HT-29 (cell line): ENCODE results near the gene SCUBE2. TPM values are rescaled to one million over a fixed set of nuclear protein-coding genes. Genes with fewer than 3 reads are reported as not detected.
A peak's percentile ranks its signal among the peaks of the same experiment; 100 is the strongest.
"Not testable (repeated sequence)": the region's sequence is repeated elsewhere in the genome, so short reads cannot be mapped to it uniquely, and the experiment has no call there.

Experiments used
- DNase-seq: peaks from one replicate; pipeline ENCODE4 v3.0.0-alpha.2; 2015; ENCODE audit warnings: low spot score
- total RNA-seq: library from RNA; depleted of rRNA; stranded (reverse); fragments of >200 nt; shearing (Covaris generic); gene quantifications from 2 replicates; pipeline ENCODE4 v1.2.3, GENCODE V29; 2014

The SCUBE2 gene
- total RNA-seq, 1 experiment from 2014 or later: not detected

DNA sequence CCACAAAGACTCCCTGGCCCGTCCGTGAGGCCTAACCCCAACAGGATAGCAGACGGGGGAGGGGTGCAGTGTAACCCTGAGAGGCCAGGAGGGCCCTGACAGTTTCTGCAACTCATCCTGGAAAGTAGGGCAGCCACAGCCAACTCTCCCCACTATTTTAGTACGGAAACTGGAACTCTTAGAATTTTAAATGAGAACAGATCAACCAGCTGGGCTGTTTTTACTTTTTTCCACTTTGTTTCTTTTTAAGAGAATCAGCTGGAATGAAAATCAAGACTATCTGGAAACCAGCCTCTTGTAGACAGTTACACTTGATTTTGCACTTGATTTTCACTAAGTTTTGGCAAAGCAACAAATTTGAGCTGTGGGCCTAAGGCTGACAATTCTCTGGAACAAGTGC is 44.9 kb downstream of the SCUBE2 start:
- DNase-seq: no peak

DNA sequence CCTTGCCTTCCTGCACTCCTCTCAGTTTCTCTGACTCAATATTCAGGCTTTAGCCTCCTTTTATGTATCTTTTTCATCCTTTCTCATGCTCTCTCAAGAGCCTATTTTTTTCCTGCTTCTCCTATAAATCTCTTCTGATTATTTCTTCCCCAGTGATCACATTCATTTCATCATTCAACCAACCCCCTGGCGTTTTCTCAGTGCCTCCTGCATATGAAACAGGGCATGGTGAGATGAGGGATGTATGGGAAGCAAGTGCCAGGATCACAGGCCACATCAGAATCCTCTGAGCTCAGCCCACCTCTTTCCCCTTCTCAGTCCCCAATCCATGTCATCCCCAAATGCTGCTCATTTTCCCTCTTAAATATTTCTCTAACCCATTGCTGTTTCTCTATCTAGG is 48.9 kb downstream of the SCUBE2 start:
- DNase-seq: no peak

DNA sequence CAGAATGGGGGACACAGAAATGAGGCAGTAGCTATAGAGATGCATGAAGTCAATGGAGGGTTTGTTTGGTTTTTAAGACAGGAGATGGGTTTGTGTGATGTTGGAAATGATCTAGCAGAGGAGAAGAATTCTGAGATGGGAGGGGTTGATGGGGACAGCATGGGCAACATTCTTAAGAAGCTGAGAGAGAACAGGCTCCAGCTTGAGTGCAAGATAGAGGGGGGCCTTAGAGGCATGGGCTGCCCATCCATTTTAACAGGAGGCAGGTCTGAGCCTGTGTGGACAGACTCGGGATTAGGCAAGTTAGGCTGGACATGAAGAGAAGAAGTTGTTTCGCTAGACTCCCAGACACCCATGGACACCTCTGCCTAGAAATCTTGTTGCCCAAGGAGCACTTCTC is 49.7 kb downstream of the SCUBE2 start:
- no peak for DNase-seq

DNA sequence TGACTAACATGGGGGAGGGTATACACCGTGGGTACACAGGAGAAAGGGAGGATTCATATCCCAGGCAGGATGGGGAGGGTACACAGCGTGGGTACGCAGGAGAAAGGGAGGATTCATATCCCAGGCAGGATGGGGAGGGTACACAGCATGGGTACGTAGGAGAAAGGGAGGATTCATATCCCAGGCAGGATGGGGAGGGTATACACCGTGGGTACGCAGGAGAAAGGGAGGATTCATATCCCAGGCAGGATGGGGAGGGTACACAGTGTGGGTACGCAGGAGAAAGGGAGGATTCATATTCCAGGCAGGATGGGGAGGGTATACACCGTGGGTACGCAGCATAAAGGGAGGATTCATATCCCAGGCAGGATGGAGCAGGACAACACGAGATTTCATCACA is 51.0 kb downstream of the SCUBE2 start:
- DNase-seq: no peak

DNA sequence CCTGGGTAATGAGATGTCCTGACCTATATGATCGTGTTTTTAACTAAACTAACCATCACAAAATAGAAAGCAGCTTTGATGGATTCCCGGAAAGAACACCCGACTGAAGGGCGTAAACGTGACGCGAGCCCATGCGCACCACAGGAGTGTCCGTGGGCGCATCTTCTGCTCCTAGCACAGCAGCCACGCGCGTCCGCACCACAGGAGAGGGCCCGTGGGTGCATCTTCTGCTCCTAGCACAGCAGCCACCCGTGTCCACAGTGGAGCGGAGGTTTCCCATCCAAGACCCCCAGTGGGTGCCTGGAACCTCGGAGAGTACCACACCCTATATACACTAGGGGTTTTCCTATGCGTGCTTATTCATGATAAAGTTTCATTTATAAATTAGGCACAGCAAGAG is 51.5 kb downstream of the SCUBE2 start:
- DNase-seq: no peak

DNA sequence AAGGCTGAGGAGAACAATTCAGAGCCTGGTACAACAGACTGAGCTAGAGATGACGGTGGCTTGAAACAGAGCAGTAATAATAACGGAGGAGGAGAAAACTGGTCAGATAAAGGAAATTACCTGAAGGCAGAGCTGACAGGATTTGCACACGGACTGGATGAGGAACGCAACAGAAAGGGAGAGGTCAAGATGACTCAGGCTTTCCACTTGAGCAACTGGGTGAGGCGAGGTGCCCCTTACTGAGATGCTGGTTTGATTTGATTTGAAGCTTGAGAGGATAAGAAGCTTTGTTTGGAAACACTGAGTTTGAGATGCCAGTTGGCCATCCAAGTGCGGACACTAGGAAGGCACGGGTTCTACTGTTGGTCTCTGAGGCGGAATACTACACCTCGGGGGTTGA is 52.2 kb downstream of the SCUBE2 start:
- DNase-seq: no peak

DNA sequence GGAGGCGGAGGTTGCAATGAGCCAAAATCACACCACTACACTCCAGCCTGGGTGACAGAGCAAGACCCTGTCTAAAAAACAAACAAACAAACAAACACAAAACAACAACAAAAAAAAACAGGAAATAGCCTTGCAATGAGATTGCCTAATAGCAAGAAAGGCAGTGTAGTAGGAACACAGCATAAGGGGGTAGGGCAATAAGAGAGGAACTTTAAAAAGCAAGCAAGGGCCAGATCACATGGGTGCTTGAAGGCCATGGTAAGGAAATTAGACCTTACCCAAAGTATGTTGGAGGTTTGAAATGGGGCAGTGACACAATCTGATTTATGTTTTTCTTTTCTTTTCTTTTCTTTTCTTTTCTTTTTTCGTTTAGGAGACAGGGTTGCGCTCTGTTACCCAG is 52.9 kb downstream of the SCUBE2 start:
- no peak for DNase-seq

DNA sequence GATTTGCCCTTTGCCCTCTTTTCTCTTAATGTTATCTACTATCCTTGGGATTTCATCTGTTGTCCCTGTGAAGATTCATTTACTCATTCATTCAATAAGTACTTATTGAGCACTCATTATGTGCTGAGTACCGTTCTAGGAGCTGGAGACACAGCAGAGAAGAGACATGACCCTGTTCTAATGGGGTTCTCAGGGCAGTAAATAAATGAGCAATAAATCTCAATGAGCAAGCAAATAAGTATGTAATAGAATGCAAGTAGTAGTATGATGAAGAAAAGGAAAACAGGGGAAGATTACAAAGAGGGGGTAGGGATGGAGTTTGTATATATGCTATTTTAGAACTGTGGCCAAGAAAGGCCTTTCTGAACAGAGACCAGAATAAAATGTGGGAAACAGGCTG is 53.4 kb downstream of the SCUBE2 start:
- DNase-seq: no peak

DNA sequence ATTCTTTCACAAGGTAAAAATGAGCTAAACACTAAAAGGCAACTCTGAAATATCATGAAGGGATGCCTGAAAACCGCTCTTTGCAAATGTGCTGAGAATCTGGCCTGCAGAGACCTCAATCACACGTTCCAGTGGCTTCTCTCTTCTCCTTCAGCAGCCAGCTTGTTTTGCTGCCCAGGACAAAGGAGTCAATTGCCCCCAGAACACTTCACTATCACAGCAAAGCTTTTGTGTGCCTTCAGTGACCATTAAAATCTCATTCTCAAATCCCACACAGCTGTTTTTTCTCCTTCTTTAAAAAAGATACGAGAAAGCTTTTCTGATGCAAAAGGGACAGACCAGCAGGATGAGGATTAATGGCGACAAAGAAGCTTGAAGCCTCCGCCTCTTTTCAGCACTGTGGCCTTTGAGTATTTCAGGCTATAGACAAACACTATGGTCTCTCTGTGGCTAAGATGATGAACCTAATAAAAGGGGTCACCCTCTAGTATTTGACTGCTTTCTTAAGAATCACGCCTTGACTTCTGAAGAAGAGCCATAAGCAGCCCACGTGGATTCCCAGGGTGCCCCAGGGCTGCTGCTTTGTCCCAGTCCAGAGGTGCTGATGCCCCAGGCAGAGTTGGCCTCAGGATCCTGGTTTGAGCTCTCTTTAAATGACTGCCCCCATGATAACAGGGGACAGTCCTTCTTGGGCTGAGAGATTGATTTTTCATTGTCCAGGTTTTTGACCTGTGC is 54.2 kb downstream of the SCUBE2 start:
- no peak for DNase-seq

DNA sequence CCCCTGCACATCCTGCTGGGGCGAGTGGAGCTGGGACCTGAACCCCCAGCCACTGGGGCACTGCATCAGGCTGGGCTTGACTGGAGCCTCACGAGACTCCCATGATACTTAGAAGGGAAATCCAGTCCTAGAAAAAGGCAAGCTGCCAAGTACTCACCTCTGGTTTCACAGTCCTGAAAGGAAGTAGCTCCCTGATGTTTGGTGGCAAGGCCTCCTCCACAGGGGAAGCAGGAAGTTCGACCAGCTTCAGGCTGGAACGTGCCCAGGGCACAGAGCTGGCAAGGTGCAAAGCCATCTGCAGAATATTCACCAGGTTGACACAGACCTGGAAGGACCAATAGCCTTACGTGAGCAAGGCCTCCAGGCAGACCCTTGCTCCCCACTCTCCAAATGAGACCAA is 60.8 kb downstream of the SCUBE2 start:
- no peak for DNase-seq

DNA sequence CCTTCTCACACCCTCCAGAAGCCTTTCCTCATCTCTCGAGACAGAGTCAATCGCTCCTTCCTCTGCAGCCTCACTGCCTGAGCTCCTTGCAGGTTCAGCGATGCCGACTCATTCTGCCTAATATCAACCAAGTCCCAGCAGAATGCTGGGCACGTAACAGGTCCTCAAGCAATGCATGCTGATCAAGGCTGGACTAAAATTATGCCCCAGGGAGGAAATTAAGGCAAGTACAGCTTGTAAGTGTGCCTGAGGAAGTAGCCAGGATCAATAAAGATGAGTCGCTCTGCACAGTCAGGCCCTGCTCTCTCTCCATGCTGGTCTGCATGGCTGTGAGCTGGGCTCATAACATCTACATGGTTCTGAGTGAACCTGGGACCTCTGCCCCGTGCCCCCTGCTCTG is 62.0 kb downstream of the SCUBE2 start:
- no peak for DNase-seq

DNA sequence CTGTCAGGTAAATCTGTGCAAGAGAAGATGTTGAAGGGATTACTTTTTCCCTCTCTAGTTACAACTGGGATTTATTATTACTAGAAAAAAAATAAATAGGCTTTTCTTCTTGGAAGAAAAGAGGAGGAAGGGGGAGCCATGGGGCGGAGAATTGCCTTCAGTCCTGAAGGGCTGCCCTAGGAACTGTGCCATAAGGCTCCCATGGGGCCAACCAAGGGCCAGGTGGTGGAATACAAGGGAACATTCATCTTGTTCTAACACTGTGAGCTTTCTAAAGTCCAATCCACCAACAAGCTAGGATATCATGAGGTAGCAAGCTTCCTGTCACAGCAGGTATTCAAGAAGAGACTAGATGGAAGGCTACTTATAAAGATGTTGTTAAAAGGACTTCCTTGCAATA is 62.8 kb downstream of the SCUBE2 start:
- no peak for DNase-seq

DNA sequence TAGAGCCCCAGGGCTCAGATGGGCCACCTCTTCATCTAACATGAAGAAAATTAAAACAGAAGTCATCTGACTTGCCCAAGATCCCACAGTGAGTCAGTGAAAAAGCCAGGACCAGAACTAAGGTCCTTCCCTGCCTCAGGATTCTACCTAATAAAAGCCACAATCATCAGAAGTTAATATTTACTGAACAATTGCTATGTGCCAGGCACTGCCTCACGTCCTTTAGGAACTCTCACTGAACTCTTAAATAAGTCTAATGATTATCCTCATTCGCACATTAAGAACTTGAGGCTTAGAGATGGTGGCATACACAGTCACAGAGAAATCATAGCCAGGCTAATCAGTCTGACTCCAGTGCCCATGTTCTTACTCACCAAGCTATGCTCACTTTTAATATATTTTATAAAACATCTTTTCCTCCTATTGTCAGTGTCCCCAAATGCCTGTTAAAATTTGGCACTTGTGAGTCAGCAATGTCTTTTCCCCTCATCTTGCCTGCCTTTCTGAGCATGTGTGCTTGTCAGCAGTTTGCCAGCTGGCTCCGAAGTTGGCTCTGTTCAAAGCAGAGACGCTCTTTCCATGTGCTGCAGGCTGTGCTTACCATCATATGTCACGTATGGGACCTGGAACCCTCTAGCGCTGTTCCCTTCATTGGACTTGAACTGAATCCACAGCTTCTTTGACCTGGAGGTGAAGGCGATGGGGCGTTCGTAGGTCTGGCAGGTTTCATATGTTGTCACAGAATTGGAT is 66.1 kb downstream of the SCUBE2 start:
- no peak for DNase-seq

DNA sequence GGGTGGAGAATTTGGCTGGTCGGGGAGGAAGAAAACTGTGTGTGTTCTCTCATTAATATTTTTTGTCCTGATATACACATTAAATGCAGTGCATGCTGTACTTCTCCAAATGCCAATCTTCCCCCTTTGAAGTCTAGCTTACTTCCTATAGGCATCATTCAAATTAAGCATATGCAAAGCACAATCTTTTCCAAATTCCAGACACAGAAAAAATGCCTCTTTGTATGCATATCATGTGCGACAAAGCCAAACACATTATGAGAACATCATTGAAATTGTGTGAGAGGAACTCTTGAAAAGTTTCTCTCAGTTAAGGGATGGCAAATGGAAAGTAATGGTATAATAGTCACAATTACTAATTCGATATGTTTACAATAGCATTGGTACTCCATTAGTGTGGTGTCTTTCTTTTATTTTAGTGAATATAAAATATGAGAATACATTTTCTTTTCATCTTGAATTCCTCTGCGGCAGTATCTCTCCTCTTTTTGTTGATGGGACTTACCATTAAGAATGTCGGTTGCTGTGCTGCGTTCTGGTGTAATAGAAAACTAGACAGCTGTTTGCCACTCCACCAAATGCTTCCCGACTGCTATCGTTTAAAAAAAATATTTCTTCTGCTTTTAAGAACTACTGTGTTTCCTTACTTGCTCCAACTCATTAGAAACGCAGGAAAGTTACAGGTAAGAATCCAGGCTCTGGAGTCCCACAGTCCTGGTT is 68.3 kb downstream of the SCUBE2 start:
- DNase-seq: no peak

DNA sequence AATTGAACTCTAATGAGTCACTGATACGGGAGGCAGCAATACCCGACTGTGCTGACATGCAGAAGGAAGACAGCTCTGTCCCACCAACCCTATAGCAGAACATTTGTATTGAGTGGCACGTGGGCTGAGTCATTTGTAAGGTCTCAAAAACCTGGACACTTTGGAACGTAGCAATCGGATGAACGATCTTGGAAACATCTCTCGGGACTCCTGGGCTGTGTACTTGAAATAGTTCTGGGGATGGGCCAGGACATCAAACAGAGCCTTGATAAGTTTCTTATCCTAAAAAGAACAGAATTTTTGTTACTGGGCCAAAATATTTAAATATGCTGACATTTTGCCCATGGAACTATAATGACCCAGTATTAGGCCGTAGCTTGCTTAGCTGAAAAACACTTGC is 70.5 kb downstream of the SCUBE2 start:
- DNase-seq: no peak

DNA sequence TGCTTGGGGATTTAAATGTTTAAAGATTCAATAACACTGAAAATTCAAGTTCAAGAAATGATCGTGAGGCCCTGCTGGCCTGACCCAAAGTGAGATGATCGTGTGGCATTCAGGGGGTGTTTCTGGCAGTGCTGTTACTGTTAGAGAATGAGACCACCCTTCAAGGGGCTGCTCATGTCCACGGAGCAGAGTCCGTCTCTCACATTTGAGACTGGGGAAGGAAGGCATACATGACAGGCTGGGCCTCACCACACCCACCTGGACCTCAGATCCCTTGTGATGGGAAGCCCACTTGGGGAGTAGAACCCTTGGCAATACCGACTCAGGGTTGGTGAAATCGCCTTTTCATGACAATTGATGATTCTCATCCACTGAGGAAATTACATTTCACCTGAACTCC is 71.5 kb downstream of the SCUBE2 start:
- DNase-seq: no peak

DNA sequence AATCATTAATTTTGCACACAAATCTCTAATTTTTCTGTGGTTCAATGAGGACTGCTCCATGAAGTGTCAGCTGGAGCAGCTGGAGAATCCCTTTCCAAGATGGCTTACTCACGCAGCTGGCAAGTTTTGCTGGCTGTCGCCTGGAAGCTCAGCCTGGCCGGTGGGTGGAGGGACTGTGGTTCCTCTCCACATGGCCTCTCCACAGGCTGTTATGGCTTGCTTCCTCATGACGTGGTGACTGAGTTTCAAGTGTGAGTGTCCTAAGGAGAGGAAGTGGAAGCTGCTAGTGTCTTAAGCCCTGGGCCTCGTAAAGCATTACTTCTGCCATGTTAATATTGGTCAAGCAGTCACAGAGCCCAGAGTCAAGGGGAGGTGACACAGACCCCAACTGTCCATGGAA is 73.6 kb downstream of the SCUBE2 start:
- peak; percentile 11 for DNase-seq

DNA sequence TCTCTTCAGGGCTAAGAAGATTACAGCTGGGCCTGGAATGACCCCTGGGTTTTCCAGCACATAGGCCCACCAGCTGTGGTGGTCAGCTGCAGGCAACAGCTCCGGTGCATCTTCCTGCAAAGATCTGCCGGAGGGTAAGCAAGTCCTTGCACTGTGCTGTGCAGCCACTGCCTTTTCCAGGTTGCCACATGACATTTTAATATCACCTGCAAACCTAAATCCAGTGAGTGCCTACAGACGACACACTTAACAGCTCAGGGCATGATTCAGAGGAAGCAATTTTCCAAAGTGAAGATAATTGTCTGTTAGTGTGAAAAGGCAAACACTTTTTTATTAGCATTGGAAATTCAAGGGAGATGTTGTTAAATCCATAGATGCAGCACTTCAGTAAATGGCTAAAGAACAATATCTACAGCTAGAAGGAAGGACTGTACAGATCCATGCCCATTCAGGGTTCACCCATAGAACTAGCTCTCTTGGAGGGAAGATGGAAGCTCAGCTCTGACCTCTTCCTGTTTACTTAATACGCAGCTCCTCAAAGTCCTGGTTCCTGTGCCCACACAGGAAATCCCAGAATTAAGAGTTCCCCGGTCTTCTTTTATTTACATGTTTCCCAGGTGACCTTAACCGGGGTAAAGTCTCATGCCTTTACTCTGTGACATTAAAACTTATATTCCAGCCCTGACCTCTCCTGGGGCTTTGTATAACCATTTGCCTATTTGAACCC is 74.3 kb downstream of the SCUBE2 start:
- DNase-seq: no peak

DNA sequence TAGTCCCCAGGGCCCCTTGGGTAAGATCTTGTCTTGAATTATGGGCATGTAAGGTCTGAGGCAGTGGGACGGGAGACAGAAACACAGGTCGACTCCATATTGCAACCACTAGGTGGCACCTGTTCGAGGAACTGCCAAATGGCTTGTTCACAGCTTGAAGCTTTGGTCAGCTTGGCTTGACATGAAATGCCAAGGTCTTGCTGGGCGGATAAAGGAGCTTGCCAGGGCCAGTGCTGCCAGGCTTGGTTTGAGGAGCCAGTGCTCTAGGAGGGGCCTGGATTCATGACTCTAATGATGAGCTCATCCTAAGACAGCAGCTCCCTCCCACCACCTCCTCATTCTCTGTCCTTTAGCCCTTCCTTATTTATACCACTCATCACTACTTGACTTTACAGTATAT is 75.7 kb downstream of the SCUBE2 start:
- DNase-seq: peak; percentile 86

DNA sequence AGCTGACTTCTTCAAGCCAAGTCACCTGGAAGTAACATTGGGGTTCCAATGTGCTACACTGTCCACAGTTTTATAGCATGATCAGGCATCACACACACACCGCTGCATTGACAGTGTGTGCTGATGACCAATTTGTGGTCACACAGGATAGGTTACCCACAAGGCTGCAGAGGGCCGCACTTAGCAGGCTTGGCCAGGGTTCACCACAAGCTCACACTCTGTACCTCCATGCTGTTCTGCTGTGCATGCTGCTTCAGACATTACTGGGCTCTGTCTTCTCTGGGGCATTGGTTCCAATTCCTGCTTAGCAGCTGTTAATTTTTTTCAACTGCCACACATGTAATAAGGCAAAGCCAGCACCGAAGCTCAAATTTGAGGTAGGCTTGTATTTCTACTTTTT is 76.6 kb downstream of the SCUBE2 start:
- DNase-seq: no peak

DNA sequence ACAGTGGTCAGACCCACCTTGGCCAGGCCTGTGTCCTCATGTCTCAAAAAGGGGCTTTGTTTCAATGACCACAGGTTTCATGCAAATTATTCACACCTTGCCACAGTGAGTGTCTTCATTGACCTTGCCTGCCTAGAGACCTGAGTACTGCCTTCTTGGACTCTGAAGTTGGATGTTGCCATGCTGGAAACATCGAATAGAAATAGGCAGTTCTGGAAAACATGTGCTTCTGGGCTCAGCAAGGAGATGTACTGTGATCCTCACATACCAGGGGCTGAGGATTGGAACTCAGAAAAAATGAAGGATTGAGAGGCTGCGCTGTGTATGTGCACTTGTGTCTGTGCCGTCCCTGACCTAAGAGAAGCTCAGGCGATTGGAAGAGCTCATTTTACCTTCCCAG is 78.0 kb downstream of the SCUBE2 start:
- no peak for DNase-seq

DNA sequence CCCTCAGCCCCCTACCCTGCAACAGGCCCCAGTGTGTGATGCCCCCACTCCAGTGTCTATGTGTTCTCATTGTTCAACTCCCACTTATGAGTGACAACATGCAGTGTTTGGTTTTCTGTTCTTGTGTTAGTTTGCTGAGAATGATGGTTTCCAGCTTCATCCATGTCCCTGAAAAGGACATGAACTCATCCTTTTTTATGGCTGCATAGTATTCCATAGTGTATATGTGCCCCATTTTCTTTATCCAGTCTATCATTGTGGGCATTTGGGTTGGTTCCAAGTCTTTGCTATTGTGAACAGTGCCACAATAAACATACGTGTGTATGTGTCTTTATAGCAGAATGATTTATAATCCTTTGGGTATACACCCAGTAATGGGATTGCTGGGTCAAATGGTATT is 81.9 kb downstream of the SCUBE2 start:
- DNase-seq: not testable (repeated sequence)
